A204.1 (cell line): ENCODE measurements around the gene MEI1.

ENCODE experiments used
- FAIRE-seq: peaks from 2 replicates; lab custom pipeline; 2012; peaks lifted over from hg19 to GRCh38; lab: Jason Lieb, UNC

The MEI1 gene

GRCh38 chr22:41798736-41799135 lies 99.4 kb downstream of the MEI1 start:
- FAIRE-seq = no peak

- no peak for FAIRE-seq
These were observed 100.4 kb downstream of the MEI1 start for GRCh38 chr22:41799486-41800347.

- peak; percentile 23 for FAIRE-seq
These were observed 101.2 kb downstream of the MEI1 start, which contains the start of gene CCDC134 for GRCh38 chr22:41800348-41801146. Gene CCDC134, plus strand, starts transcription at chr22:41800679. Its CDS starts 8,212 bp downstream, at chr22:41808891.

DNA sequence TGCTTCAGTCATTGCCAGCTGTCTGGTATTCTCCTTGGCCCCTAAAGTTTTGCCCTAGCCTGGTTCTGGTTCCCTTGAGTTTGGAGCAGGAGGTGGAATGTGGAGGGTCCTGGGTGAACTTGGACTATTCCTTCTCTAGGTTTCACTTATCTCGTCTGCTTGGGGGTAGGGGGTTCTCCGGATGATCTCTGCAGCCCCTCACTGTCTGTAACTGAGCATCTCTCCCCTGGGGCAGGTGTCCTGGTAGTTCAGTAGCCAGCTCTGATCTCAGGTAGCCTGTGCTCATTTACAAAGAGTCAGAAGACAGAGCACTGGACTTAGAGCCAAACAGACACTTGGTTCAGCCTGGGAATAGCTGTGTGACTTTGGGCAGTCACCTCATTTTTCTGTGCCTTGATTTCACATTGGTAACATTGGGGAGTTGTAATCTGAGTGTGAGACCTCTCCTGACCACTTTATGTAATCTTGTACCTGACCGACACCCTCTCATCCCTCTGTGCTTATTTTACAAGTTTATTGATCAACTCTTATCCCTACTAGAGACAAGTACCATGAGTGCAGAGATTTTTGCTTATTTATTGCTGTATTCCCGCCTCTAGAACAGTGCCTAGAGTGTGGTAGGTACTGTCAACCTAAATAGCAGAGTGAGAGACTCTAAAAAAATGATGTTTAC lies 102.0 kb downstream of the MEI1 start:
- FAIRE-seq = no peak

GRCh38 chr22:41801886-41802285 lies 102.6 kb downstream of the MEI1 start:
- FAIRE-seq = no peak

- FAIRE-seq = no peak
These were observed 106.3 kb downstream of the MEI1 start for GRCh38 chr22:41805639-41806038.

GRCh38 chr22:41808400-41808799 lies 109.1 kb downstream of the MEI1 start:
- no peak for FAIRE-seq

DNA sequence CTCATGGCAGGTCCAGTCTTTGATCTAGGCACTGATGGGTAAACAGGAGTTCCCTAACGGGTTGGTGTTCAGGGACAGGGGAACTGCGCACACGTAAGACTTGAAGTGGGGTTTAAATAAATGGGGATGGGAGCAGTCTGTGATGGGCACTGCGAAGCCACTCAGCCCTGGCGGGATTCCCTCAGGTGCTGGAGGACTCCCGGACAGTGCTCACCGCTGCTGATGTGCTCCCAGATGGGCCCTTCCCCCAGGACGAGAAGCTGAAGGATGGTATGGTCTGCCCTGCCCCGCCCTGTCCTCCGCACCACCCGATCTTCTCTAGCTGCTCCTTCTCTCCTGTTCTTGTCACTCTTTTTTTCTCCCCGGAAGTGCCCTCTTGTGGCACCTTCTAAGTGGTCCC lies 110.7 kb downstream of the MEI1 start:
- FAIRE-seq = no peak

DNA sequence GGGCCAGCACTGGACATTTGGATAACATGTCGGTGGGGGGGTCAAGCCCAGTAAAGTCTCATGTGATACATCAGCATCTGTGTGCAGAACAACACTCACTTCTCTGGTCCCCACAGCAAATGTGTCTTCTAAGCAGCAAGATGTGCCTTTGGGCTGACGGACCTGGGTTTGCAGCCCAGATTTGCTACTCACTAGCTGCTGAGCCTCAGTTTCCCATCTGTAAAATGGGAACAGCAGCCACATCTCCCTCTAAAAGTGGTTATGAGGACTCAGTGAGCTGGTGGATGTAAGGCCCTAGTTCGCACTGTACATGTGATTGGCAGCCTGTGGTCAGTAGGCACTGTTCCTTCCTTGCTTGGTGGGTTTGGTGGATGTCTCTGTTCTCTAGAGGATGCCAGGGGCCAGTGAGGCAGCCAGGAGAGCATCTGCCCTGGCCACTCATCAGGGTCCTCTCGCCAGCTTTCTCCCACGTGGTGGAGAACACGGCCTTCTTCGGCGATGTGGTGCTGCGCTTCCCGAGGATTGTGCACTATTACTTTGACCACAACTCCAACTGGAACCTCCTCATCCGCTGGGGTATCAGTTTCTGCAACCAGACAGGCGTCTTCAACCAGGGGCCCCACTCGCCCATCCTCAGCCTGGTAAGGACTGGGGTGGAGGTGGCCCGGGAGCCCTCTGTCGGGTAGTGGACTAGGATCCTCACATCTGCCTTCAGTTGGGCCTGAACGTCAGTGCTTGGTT lies 113.7 kb downstream of the MEI1 start:
- FAIRE-seq = no peak

GRCh38 chr22:41813726-41814410 lies 114.6 kb downstream of the MEI1 start:
- FAIRE-seq = no peak

DNA sequence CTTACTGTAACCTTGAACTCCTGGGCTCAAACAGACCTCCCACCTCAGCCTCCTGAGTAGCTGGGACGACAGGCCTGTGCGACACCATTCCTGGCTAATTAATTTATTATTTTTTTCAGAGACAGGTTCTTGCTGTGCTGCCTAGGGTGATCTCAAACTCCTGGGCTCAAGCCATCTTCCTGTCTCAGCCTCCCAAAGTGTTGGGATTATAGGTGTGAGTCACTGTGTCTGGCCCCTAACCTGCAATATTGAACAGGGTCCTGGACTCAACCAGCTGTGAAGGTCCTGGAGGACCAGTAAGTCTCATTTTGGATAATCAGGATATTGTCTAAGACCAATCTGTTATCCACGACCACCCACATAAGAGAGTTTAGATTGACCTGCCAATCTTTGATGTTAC lies 116.4 kb downstream of the MEI1 start:
- FAIRE-seq = no peak

DNA sequence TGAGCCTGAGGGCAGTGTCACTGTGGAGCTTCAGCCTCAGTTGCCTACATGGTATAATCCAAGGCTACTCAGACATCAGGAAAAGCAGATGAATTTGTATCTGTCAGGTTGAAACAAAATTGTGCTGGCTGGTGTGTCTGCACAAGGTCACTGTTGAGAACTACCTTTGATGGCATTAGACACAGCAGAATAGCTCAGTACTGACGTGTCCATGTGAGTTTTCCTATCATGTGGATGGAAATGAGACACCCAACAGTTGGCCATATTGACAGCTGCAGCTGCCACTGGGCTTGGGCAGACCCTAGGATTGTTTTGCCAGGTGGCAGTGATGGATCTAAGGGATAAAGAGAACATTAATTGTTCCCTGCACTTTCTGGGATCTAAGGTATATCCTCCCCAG lies 116.9 kb downstream of the MEI1 start:
- no peak for FAIRE-seq

- FAIRE-seq = no peak
These were observed 117.6 kb downstream of the MEI1 start for GRCh38 chr22:41816871-41817270.

- no peak for FAIRE-seq
These were observed 118.7 kb downstream of the MEI1 start for GRCh38 chr22:41818011-41818410.

DNA sequence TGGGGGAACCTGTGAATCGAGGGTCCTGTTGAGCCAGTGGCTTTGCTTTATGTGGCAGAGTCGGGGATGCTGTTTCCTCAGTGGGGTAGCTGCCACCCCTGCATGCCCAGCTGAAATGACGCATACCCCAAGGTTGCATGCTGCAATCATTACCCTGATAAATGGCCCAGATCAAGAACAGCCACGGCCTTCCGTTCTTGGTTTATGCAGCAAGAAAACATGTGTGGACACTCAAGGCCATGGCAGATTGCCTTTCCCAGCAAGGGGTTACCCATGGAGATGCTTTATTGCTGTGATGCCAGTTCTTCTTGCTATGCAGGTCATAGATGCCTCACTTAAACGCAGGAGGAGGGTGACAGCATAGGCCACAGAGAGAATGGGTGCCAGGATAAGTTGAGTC lies 119.3 kb downstream of the MEI1 start:
- no peak for FAIRE-seq

- FAIRE-seq = no peak
These were observed 120.0 kb downstream of the MEI1 start for GRCh38 chr22:41819257-41819656.

- FAIRE-seq = no peak
These were observed 121.1 kb downstream of the MEI1 start for GRCh38 chr22:41820447-41820846.

DNA sequence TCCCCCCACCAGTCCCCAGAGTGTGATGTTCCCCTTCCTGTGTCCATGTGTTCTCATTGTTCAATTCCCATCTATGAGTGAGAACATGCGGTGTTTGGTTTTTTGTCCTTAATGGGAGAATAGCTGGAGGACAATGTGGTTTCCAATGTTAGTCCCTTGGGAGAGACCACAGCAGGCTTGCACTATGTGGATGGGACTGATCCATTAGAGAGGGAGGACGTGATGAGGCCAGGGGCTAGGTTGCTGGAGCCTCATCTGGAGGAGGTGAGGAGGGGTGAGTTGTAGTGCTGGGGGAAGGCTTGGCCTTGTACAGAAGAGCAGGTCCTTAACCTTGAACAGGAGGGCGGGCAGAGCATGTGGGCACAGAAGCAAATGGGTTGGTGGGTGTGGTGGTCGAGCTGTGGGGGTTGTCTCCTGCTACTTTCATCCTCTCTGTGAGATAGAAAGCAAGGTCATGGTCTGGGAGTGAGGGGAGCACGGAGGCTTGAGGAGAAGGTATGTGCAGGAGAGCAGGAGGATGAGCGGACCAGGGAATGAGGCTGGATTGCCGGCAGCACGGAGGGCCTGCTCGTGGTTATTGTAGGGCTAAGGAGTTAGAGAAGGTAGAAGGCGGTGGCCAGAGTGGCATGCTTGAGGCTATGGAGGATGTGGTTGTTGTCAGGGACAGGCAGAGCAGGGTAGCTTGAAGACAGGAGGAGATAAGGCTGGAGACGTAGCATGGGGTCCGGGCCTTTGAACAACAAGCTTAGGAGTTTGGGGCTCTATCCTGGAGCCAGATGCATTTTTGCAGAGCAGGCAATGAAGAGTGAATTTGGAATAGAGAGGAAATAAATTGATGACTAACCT lies 122.4 kb downstream of the MEI1 start:
- FAIRE-seq = no peak

GRCh38 chr22:41822317-41823057 lies 123.2 kb downstream of the MEI1 start:
- no peak for FAIRE-seq

- no peak for FAIRE-seq
These were observed 124.5 kb downstream of the MEI1 start for GRCh38 chr22:41823797-41824196.
